SU-DHL-6 (cell line): ENCODE measurements around the gene MRPL51.

ENCODE experiments used
- EZH2phosphoT487 ChIP-seq: fragments of 200-600 bp; sonication (generic), shearing (Covaris generic); conservative IDR thresholded peaks from 2 replicates; pipeline ENCODE4 v1.6.1; 2018; ENCODE audit warnings: mild to moderate bottlenecking, antibody characterized with exemption, low read length, moderate library complexity, mixed read lengths
- TF ChIP-seq, protein P1 (sequence below): fragments of 200-600 bp; sonication (generic); IDR thresholded peaks from one replicate; pipeline ENCODE4 v1.5.1; 2017; ENCODE audit warnings: antibody characterized with exemption, mild to moderate bottlenecking, low read length, moderate library complexity; ENCODE audit not compliant: insufficient read depth, poor library complexity, severe bottlenecking

DNA sequence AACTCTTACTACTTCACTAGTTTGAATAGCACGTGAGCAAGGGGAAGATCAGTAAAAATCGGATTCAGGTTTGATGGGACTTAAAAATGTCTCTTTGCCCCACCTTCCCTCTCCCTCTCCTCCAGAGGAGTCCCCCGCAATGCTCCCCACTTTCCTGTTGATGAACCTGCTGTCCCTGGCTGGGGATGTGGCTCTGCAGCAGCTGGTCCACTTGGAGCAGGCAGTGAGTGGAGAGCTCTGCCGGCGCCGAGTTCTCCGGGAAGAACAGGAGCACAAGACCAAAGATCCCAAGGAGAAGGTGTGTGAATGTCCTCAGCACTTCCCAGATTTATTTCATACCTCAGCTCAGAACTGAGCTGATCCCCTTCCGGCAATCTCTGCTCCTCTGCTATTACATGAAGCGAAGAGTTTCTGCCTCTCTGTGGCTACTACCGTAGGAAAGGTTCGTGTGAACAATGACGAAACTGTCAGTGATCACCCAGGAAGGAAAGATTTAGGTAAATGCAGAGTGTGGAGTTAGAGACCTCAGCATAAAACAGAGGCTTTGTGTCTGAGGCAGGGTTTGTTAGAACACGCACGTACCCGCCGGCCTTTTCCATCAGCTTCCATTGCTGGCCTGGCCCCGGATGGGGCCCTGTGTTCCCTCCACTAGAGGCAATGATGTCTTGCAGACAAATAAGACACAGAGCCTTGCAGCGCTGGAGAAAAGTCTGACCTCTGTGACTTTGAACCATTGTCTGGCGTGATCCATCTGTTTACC is 33.9 kb upstream of the MRPL51 start:
- TF ChIP-seq, protein P1, sequence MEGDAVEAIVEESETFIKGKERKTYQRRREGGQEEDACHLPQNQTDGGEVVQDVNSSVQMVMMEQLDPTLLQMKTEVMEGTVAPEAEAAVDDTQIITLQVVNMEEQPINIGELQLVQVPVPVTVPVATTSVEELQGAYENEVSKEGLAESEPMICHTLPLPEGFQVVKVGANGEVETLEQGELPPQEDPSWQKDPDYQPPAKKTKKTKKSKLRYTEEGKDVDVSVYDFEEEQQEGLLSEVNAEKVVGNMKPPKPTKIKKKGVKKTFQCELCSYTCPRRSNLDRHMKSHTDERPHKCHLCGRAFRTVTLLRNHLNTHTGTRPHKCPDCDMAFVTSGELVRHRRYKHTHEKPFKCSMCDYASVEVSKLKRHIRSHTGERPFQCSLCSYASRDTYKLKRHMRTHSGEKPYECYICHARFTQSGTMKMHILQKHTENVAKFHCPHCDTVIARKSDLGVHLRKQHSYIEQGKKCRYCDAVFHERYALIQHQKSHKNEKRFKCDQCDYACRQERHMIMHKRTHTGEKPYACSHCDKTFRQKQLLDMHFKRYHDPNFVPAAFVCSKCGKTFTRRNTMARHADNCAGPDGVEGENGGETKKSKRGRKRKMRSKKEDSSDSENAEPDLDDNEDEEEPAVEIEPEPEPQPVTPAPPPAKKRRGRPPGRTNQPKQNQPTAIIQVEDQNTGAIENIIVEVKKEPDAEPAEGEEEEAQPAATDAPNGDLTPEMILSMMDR, result no peak
- TF ChIP-seq EZH2phosphoT487, result no peak
